GM19351 (cell line): ENCODE data around the gene GMDS.
"Not testable (repeated sequence)": the region's sequence is repeated elsewhere in the genome, so short reads cannot be mapped to it uniquely, and the experiment has no call there.

ENCODE experiments used
- ATAC-seq: cut with Tn5 transposase; IDR thresholded peaks from one replicate; pipeline ENCODE4 v1.9.1; 2021; ENCODE audit warnings: mild to moderate bottlenecking, moderate library complexity; ENCODE audit not compliant: unreplicated experiment

Gene GMDS

GRCh38 chr6:1762203-1762602 lies 483.2 kb downstream of the GMDS start:
- no peak for ATAC-seq

DNA sequence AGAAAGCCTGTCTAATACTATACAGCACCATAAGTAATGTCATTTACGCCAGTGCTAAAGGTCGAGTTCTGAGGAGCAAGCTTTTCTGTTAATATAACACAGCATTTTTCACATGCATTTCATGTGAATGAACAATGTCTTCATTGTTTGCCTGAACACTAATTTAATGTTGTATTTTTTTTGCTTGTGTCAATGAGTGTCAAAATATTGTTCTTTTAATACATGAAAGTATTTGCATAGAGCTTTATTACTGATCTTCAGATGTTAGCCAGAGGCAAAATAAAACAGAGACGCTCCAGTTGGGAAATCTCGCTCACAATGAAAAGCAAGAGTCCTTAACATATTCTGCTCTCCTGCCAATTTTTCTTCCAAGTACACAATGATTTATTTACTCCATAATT lies 483.9 kb downstream of the GMDS start:
- ATAC-seq: no peak

DNA sequence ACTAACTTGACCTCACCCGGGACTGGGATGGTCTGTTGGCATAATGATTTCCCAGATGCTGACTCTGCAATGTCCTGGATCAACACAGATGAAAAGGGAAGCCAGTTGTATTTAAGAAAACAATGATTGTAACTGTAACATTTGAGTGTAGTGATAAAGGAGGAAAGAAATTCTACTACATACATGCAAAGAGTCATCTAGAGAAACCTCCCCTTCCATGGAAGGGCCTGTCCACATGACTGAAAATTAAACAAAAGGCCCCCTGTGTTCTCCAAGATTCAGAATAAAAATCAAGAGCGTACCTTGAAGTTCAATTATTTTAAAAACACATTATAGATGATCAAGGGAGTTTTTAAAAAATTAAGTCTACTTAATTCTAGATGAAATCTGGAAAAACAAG lies 484.5 kb downstream of the GMDS start:
- no peak for ATAC-seq

GRCh38 chr6:1759870-1760269 lies 485.5 kb downstream of the GMDS start:
- no peak for ATAC-seq

DNA sequence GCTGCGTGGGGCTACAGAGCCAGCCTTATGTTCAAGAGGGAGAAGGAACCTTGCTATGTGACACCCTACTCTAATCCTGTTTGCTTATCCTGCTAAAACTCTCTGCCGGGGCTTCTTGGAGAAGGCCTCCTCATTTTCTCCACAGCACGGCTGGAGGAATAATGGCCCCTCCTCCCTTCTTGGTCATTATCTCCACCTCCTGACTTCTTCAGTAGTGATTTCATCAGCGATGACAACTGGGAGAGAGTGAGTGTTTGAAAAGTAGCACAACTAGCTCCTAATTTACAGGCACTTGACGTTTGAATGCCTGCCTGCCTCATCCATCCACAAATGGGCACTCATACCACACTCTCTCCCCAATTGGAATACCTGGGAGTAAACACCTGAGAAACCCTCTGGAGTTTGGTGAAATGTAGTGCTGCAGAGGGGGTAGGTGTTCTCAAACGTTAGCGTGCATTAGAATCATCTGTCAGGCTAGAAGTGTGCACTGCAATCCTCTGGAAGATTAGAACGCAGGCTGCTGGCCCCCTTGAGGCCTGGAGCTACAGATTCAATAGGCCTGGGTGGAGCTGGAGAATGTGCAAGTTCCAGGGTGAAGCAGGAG lies 487.2 kb downstream of the GMDS start:
- no peak for ATAC-seq

- ATAC-seq: no peak
These were observed 488.3 kb downstream of the GMDS start for GRCh38 chr6:1757131-1757530.

- ATAC-seq: no peak
These were observed 488.8 kb downstream of the GMDS start for GRCh38 chr6:1756472-1757129.

DNA sequence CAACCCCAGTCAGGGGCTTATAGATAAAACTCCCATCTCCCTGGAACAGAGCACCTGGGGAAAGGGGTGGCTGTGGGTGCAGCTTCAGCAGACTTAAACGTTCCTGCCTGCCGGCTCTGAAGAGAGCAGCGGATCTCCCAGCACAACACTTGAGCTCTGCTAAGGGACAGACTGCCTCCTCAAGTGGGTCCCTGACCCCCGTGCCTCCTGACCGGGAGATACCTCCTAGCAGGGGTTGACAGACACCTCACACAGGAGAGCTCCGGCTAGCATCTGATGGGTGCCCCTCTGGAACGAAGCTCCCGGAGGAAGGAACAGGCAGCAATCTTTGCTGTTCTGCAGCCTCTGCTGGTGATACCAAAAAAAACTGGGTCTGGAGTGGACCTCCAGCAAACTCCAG lies 494.3 kb downstream of the GMDS start:
- not testable (repeated sequence) for ATAC-seq

DNA sequence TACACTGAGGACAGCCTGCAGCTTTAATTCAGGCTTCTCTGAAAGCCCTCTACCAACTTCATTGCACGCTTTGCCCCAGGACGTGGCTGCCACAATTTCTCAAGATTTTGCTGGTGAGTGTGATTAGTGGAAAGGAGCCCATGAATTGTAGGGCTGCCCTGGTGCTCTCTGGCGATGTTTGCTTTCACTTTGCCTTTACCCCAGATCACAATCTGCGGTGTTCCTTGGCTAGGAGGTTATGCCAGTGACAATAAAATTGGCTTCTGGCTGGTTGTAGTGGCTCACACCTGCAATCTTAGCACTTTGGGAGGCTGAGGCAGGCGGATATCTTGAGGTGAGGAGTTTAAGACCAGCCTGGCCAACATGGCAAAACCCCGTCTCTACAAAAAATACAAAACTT lies 496.4 kb downstream of the GMDS start:
- no peak for ATAC-seq

DNA sequence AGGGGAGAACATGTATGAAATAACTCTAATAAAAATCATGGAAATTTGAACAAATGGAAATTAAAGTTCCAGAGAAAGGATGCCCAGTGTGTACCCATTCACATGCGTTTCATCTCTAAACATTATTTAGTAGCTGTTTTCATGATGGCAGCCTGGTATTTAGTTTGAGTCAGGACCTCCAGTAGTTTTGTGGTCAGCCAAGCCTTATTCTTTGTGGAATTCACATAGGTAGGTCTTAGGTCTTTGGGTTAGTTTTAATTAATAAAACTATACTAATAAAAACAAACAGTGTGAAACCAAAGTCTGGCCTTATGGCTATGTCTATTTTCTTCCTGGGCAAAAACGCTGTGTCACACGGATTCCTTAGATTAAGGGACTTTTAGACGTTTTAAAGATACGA lies 497.9 kb downstream of the GMDS start:
- ATAC-seq: no peak

- no peak for ATAC-seq
These were observed 498.4 kb downstream of the GMDS start for GRCh38 chr6:1747003-1747402.

- no peak for ATAC-seq
These were observed 499.6 kb downstream of the GMDS start for GRCh38 chr6:1745814-1746213.

DNA sequence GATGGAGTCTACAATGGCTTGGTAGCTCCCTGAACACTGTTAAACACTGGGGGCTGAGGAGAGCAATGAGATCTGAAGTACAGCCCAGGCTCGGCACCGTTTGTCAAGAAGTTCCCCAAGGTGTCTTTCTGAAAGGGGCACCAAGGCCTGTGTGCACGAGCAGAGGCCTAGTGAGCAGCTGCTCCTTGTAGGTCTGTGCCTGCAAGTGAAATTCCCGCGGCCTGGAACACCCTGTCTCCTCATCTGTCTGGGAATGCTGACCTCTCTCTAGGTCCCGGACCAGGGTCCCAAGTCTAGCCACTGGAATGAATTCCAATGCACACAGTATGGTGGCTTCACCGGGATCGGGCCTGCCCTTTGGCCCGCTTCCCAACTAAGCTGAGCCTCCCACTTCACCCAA lies 500.9 kb downstream of the GMDS start:
- ATAC-seq: no peak

DNA sequence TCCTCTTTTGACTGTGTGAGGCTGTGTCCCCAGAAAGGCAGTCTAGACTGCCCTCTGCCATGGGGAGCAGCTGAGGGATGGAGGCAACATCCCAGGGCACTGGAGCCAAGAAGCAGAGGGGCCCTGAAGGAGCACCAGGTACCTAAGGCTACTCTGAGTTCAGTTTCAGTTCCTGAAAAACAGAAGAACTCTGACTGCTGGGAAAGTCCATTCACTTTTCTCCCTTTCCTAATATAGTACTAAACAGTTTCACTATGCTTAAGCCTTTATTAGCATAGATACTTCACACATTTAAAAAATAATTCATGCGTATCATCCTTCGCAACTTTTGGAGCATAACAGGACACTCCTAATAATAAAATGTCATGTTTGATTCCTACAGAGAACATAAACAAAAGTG lies 505.7 kb downstream of the GMDS start:
- peak; percentile 90 for ATAC-seq

DNA sequence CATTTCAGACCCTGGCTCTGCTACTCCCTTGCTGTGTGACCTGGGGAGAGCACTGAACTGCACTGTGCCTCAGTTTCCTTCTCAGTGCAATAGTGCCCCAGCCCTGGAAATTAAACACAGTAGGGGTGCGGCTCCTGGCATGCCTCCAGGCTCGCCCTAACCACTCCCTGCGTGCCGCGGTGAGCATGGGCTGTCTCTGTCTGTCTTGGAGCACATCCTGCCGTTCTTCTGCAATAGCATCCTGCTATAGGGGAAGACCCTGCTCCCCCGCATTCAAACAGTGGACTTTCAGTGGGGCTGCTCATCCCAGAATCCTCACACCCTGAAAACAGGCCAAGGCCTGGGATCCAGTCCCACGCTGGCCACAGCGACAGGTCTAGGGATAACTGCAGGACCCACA lies 506.2 kb downstream of the GMDS start:
- peak; percentile 36 for ATAC-seq

DNA sequence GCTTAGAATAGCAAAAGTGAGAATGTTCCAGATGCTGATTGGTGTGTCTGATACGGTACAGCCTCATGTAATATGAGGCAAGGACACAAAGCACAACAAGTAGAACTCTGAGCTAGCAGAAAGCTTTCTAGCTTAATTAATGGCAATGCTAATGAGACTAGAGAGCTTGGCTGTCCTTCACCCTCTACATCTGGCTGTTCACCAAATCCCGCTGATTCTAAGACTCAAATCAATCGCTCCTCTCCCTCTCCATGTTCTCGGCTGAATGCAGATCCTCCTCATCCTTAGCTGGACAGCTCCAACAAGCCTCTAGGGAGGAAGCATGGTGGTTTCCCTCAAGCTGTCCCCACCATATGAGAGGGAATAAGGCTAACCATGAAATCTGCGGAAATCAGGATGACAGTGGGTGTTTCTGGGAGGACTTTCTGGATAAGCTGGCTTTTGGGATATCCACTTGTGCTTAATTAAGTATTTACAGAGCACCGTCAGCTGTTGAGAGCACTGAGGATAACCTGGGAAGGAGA lies 506.8 kb downstream of the GMDS start:
- ATAC-seq: no peak

DNA sequence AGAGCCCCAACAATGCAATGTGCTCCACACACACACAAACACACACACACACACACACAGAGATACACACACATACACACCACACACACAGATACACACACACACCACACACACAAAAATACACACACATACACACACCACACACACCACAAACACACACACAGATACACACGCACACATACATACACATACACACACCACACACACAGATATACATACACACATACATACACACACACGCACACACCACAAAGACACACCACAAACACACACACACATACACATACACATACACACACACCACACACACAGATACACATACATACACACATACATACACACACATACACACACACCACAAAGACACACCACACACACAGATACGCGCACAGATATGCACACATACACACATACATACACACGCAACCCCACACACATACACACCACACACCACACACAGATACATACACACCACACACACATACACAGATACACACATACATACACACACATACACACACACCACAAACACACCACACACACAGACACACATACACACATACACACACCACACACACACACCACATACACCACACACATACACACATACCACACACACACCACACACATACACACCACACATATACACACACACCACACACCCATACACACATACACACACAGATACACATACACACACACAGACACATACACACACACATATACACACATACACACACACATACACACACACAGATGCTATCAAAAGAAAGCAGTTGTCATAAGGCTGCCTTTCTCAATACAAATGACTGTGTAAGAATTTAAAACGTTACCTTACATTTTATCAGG lies 507.7 kb downstream of the GMDS start:
- no peak for ATAC-seq

DNA sequence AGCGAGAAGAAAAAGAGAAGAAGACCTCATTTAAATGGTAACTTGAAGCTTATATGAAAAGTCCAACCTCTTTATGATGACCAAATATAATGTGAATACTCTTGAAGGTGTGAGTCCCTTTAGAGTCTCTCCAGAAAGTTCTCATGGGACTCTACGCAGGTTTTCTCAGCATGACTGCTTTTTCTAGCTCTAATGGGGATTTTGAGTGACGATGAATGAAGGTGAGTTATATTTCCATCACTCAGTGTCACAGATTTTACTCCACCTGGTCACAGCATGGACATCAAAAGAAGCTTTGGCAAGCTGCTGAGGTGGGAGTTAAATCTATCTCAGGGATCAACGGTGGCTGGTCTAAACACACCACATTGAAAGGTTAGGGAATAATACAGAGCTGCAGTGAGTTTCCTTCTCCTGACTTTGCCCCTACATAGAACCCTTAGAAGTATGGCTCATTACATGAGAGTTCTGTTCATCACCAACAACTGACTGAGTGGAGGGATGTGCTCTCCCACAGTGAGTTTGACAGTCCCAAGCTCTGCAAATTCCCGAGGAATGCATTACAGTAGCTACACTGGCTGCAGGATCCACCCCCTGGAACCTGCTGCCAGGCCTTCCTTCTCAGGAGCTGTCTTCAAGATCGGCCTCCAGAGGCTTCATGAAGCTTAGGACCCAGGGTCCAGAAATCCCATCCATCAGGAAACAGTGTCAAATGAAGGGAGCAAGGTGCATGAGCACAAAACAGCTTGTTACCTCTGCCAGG lies 508.9 kb downstream of the GMDS start:
- ATAC-seq: no peak

DNA sequence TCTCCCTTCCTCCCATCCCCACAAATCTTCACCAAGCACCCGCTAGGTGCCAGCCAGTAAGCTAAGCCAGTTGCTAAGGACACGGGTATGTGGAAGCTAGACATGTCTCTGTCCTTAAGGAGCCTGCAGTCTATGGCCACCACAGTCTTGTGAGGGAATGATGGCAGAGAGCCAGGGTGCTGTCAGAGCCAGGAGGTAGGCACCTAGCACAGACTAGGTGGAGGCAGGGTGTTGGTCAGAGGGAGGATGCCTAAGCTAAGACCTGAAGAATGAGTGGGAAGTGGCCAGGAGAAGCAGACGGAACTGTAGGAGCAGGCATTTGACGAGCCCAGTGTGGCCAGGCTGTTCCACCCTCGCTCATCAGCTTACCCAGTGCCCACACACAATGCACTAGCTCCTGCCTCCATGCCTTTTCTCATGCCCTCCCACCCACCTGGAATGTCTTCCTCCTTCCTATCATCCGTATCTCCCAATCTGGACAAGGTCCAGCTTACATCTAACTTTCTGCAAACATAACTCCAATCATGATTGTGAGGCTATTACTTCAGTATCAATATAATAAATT lies 510.1 kb downstream of the GMDS start:
- no peak for ATAC-seq

- ATAC-seq: no peak
These were observed 514.5 kb downstream of the GMDS start for GRCh38 chr6:1730882-1731281.

- ATAC-seq: no peak
These were observed 515.7 kb downstream of the GMDS start for GRCh38 chr6:1729750-1730140.
